ENCODE results near the gene USPL1.

- no peak for TF ChIP-seq POLR2A (IDR thresholded peaks at IDR 0.05)
- no peak for TF ChIP-seq CTCF (IDR thresholded peaks at IDR 0.05)
These were observed 6.9 kb downstream of the USPL1 start for GRCh38 chr13:30624630-30625029.
